Mesendoderm (in vitro differentiated cells): ENCODE results near the gene SYTL3.
A peak's percentile ranks its signal among the peaks of the same experiment; 100 is the strongest.
"Not testable (repeated sequence)": the region's sequence is repeated elsewhere in the genome, so short reads cannot be mapped to it uniquely, and the experiment has no call there.

Source experiments
- DNase-seq: peaks from one replicate; pipeline ENCODE4 v3.0.0; 2013
- H2AK5ac ChIP-seq: 2 replicates; pipeline ENCODE4 v1.6.1; 2013; ENCODE audit warnings: low read length, inconsistent platforms
- H2BK120ac ChIP-seq: 2 replicates; pipeline ENCODE4 v1.6.1; 2013; ENCODE audit warnings: low read depth, mild to moderate bottlenecking, low read length, moderate library complexity, mixed read lengths
- H2BK15ac ChIP-seq: replicated peaks from 2 replicates; pipeline ENCODE4 v1.6.1; 2013; ENCODE audit warnings: low read depth, mild to moderate bottlenecking, moderate library complexity
- H2BK5ac ChIP-seq: 2 replicates; pipeline ENCODE4 v1.6.1; 2013; ENCODE audit warnings: low read length, inconsistent platforms
- H3K18ac ChIP-seq: 2 replicates; pipeline ENCODE4 v1.6.1; 2013; ENCODE audit warnings: mild to moderate bottlenecking, low read length, mixed read lengths
- H3K23ac ChIP-seq: one replicate; pipeline ENCODE4 v1.6.1; 2013; ENCODE audit warnings: low read length
- H3K27ac ChIP-seq: 2 replicates; pipeline ENCODE4 v1.5.1; 2013; ENCODE audit warnings: low read depth, mild to moderate bottlenecking, inconsistent platforms, low read length, moderate library complexity
- H3K27me3 ChIP-seq: 2 replicates; pipeline ENCODE4 v1.6.1; 2013; ENCODE audit warnings: low read length, control low read depth, mild to moderate bottlenecking, inconsistent platforms; ENCODE audit not compliant: insufficient read depth, poor library complexity
- H3K36me3 ChIP-seq: 2 replicates; pipeline ENCODE4 v1.6.1; 2013; ENCODE audit warnings: low read length, inconsistent platforms; ENCODE audit not compliant: control insufficient read depth, insufficient read depth
- H3K4ac ChIP-seq: one replicate; pipeline ENCODE4 v1.6.1; 2013; ENCODE audit warnings: low read depth, mild to moderate bottlenecking, low read length, moderate library complexity
- H3K4me1 ChIP-seq: 2 replicates; pipeline ENCODE4 v1.6.1; 2013; ENCODE audit warnings: low read depth, low read length, inconsistent platforms; ENCODE audit not compliant: control insufficient read depth
- H3K4me2 ChIP-seq: 2 replicates; pipeline ENCODE4 v1.6.1; 2013; ENCODE audit warnings: low read length
- H3K4me3 ChIP-seq: 2 replicates; pipeline ENCODE4 v1.5.1; 2013; ENCODE audit warnings: mild to moderate bottlenecking, low read length
- H3K56ac ChIP-seq: one replicate; pipeline ENCODE4 v1.6.1; 2013; ENCODE audit warnings: low read length
- H3K79me1 ChIP-seq: 2 replicates; pipeline ENCODE4 v1.6.1; 2013; ENCODE audit warnings: low read length, inconsistent platforms
- H3K79me2 ChIP-seq: 2 replicates; pipeline ENCODE4 v1.6.1; 2013; ENCODE audit warnings: mild to moderate bottlenecking, low read length; ENCODE audit not compliant: control insufficient read depth, insufficient read depth
- H3K9ac ChIP-seq: 2 replicates; pipeline ENCODE4 v1.6.1; 2013; ENCODE audit warnings: low read length, inconsistent platforms
- H4K5ac ChIP-seq: one replicate; pipeline ENCODE4 v1.6.1; 2013; ENCODE audit warnings: low read length
- H4K8ac ChIP-seq: one replicate; pipeline ENCODE4 v1.6.1; 2013; ENCODE audit warnings: low read depth, mild to moderate bottlenecking, control low read depth, low read length, moderate library complexity
- WGBS: extraction: QIAGEN DNeasy Blood & Tissue Kit; methylation state at CpG from one replicate; pipeline ENCODE4 v1.1.7; 2013; ENCODE audit warnings: low lambda C conversion rate, missing lambda C conversion rate; ENCODE audit not compliant: insufficient coverage; ENCODE audit errors: extremely low coverage; 5-methylcytosine and 5-hydroxymethylcytosine counted together

Gene SYTL3

GRCh38 chr6:158630938-158631616, 18.8 kb upstream of the SYTL3 start:
- Histone ChIP-seq H3K4me1 (no peaks in the 10 kb centered on the region), H3K27ac (no peak overlapping the region), H3K18ac (no peak overlapping the region), H3K56ac (no peak overlapping the region), H4K8ac (no peak overlapping the region), H3K79me2 (no peaks in the 10 kb centered on the region), H3K4me2 (no peak overlapping the region), H3K4me3 (no peak overlapping the region), H3K79me1 (peaks cover 1% of the 10 kb centered on the region), H3K27me3 (no peaks in the 10 kb centered on the region), H2AK5ac (no peak overlapping the region), H2BK15ac (no peak overlapping the region), H3K4ac (no peak overlapping the region), H3K9ac (no peak overlapping the region), H4K5ac (no peak overlapping the region), H2BK120ac (no peak overlapping the region), H3K36me3 (peaks cover 4% of the 10 kb centered on the region), H3K23ac (peak overlapping the region; percentile 16), H2BK5ac (no peak overlapping the region)
- DNase-seq, result no peak
- no CpG with 5 or more reads among the region's 19 CpGs for WGBS

- Histone ChIP-seq H2BK15ac (no peak overlapping the region), H3K9ac (no peak overlapping the region), H3K27ac (no peak overlapping the region), H3K23ac (no peak overlapping the region), H2BK120ac (no peak overlapping the region), H3K18ac (no peak overlapping the region), H3K4me1 (no peaks in the 10 kb centered on the region), H3K27me3 (no peaks in the 10 kb centered on the region), H3K4ac (no peak overlapping the region), H3K36me3 (peaks cover 2% of the 10 kb centered on the region), H2AK5ac (no peak overlapping the region), H3K56ac (no peak overlapping the region), H3K79me1 (no peaks in the 10 kb centered on the region), H4K8ac (no peak overlapping the region), H3K4me3 (no peak overlapping the region), H3K4me2 (no peak overlapping the region), H2BK5ac (no peak overlapping the region), H4K5ac (no peak overlapping the region), H3K79me2 (no peaks in the 10 kb centered on the region)
- no CpG with 5 or more reads among the region's 19 CpGs for WGBS
- DNase-seq, result no peak
Measured at GRCh38 chr6:158631678-158632537, 17.9 kb upstream of the SYTL3 start.

GRCh38 chr6:158632538-158633119, 17.2 kb upstream of the SYTL3 start:
- H3K79me1 ChIP-seq, H2AK5ac ChIP-seq, H3K27me3 ChIP-seq, H3K36me3 ChIP-seq, H3K4me3 ChIP-seq, H3K79me2 ChIP-seq, H3K56ac ChIP-seq, H4K5ac ChIP-seq, H3K27ac ChIP-seq, H3K9ac ChIP-seq, H3K4me1 ChIP-seq, H2BK120ac ChIP-seq, DNase-seq, H3K4me2 ChIP-seq, H3K4ac ChIP-seq, H3K23ac ChIP-seq, H3K18ac ChIP-seq, H2BK15ac ChIP-seq, H4K8ac ChIP-seq, H2BK5ac ChIP-seq: not testable (repeated sequence)
- no CpG with 5 or more reads among the region's 3 CpGs for WGBS

- Histone ChIP-seq H2BK15ac (no peak overlapping the region), H3K9ac (no peak overlapping the region), H3K4me1 (no peaks in the 10 kb centered on the region), H3K4ac (no peak overlapping the region), H3K27me3 (no peaks in the 10 kb centered on the region), H3K23ac (no peak overlapping the region), H4K8ac (no peak overlapping the region), H3K18ac (no peak overlapping the region), H3K79me1 (no peaks in the 10 kb centered on the region), H3K27ac (no peak overlapping the region), H3K36me3 (no peaks in the 10 kb centered on the region), H3K79me2 (no peaks in the 10 kb centered on the region), H2AK5ac (no peak overlapping the region), H4K5ac (no peak overlapping the region), H2BK5ac (no peak overlapping the region), H3K4me3 (no peak overlapping the region), H2BK120ac (no peak overlapping the region), H3K4me2 (no peak overlapping the region), H3K56ac (no peak overlapping the region)
- no peak for DNase-seq
- no CpG with 5 or more reads among the region's 11 CpGs for WGBS
Measured at GRCh38 chr6:158633127-158633526, 16.7 kb upstream of the SYTL3 start.

- DNase-seq, result no peak
- Histone ChIP-seq H3K27ac (no peak overlapping the region), H3K36me3 (no peaks in the 10 kb centered on the region)
Measured at GRCh38 chr6:158634695-158635426, 15.0 kb upstream of the SYTL3 start.

More at GRCh38 chr6:158634695-158635426, 15.0 kb upstream of the SYTL3 start:
- no peak overlapping the region for H2BK5ac ChIP-seq
- no peaks in the 10 kb centered on the region for H3K79me2 ChIP-seq
- no peak overlapping the region for H2AK5ac ChIP-seq
- no peak overlapping the region for H4K5ac ChIP-seq
- no peak overlapping the region for H3K56ac ChIP-seq
- H3K27me3 ChIP-seq, result no peaks in the 10 kb centered on the region
- H3K23ac ChIP-seq, result no peak overlapping the region
- H3K18ac ChIP-seq, result no peak overlapping the region
- H4K8ac ChIP-seq, result no peak overlapping the region
- H3K79me1 ChIP-seq, result peaks cover 6% of the 10 kb centered on the region
- H2BK120ac ChIP-seq, result no peak overlapping the region
- H3K4me1 ChIP-seq, result no peaks in the 10 kb centered on the region
- no peak overlapping the region for H3K4me3 ChIP-seq
- H2BK15ac ChIP-seq, result no peak overlapping the region
- H3K4ac ChIP-seq, result no peak overlapping the region
- no CpG with 5 or more reads among the region's 6 CpGs for WGBS
- no peak overlapping the region for H3K9ac ChIP-seq
- no peak overlapping the region for H3K4me2 ChIP-seq
